Fibroblast of lung (primary cell): ENCODE data around the gene FDPS. TPM values are rescaled to one million over a fixed set of nuclear protein-coding genes. Genes with fewer than 3 reads are reported as not detected.

ENCODE experiments used
- DNase-seq, 2 donors: peaks; one replicate each; pipeline versions ENCODE4 v3.0.0 to v3.0.0-alpha.2; 2010; ENCODE audit warnings: low read depth in 2 of 2
- H2AFZ ChIP-seq: 2 replicates; pipeline ENCODE4 v1.5.1; 2012; ENCODE audit warnings: low read length, control low read depth, inconsistent platforms
- H3K27ac ChIP-seq: 2 replicates; pipeline ENCODE4 v1.5.1; 2011; ENCODE audit warnings: low read length, control low read depth; ENCODE audit not compliant: insufficient read depth
- H3K27me3 ChIP-seq: 2 replicates; pipeline ENCODE4 v1.5.1; 2011; ENCODE audit warnings: mild to moderate bottlenecking, low read length; ENCODE audit not compliant: control insufficient read depth, insufficient read depth
- H3K36me3 ChIP-seq: 2 replicates; pipeline ENCODE4 v1.5.1; 2011; ENCODE audit warnings: low read length; ENCODE audit not compliant: control insufficient read depth, insufficient read depth
- H3K4me1 ChIP-seq: 2 replicates; pipeline ENCODE4 v1.5.1; 2011; ENCODE audit warnings: low read length; ENCODE audit not compliant: control insufficient read depth, insufficient read depth; ENCODE audit errors: extremely low read depth
- H3K4me2 ChIP-seq: 2 replicates; pipeline ENCODE4 v1.5.1; 2011; ENCODE audit warnings: low read length, control low read depth; ENCODE audit not compliant: insufficient read depth; ENCODE audit errors: extremely low read depth
- H3K4me3 ChIP-seq, 4 experiments: fragments of 200-600 bp in 1 of 4; sonication (generic) in 1 of 4; replicated peaks in 1 of 4; 2 replicates each; pipeline ENCODE4 v1.5.1; 2011 to 2016; ENCODE audit warnings: low read length in 4 of 4, low read depth in 3 of 4, mild to moderate bottlenecking in 3 of 4, control low read depth in 2 of 4, inconsistent platforms in 1 of 4, mixed read lengths in 1 of 4; ENCODE audit not compliant: insufficient read depth in 1 of 4; ENCODE audit errors: control extremely low read depth in 1 of 4
- H3K79me2 ChIP-seq: 2 replicates; pipeline ENCODE4 v1.5.1; 2012; ENCODE audit warnings: mild to moderate bottlenecking, low read length, inconsistent platforms; ENCODE audit not compliant: control insufficient read depth, insufficient read depth
- H3K9ac ChIP-seq: 2 replicates; pipeline ENCODE4 v1.5.1; 2011; ENCODE audit warnings: mild to moderate bottlenecking, low read length, control low read depth; ENCODE audit not compliant: insufficient read depth
- H3K9me3 ChIP-seq: 2 replicates; pipeline ENCODE4 v1.5.1; 2012; ENCODE audit warnings: low read depth, low read length; ENCODE audit not compliant: control insufficient read depth, insufficient read depth
- H4K20me1 ChIP-seq: 2 replicates; pipeline ENCODE4 v1.5.1; 2011; ENCODE audit warnings: low read length; ENCODE audit not compliant: control insufficient read depth, insufficient read depth; ENCODE audit errors: extremely low read depth
- EZH2 ChIP-seq: IDR thresholded peaks from 2 replicates; pipeline ENCODE4 v1.5.1; 2012; ENCODE audit warnings: low read length, control low read depth, mild to moderate bottlenecking; ENCODE audit errors: missing control alignments
- polyA plus RNA-seq, 2 donors: library from polyadenylated mRNA; depleted of rRNA in 1 of 2; stranded (reverse) in 1 of 2; unstranded in 1 of 2; fragments of >200 nt; gene quantifications; 2 replicates each; pipeline ENCODE4 v1.2.1, GENCODE V29; 2011 to 2012; ENCODE audit warnings: missing spikeins in 1 of 2
- total RNA-seq: library from RNA; depleted of rRNA; stranded (reverse); fragments of >200 nt; gene quantifications from 2 replicates; pipeline ENCODE4 v1.2.1, GENCODE V29; 2014
- TF ChIP-seq, protein P1 (sequence below), 2 donors: IDR thresholded peaks in 1 of 2; conservative IDR thresholded peaks in 1 of 2; 1 replicate in 1 of 2; 2 replicates in 1 of 2; pipeline ENCODE4 v1.5.1; 2011 to 2012; ENCODE audit warnings: low read length in 2 of 2, control low read depth in 1 of 2, inconsistent platforms in 1 of 2, low read depth in 1 of 2, mild to moderate bottlenecking in 1 of 2

Gene FDPS
- total and polyA plus RNA-seq, 2 donors (not counting 1 experiment from before 2014, with no cell fraction given) = 399 to 840 TPM

DNA sequence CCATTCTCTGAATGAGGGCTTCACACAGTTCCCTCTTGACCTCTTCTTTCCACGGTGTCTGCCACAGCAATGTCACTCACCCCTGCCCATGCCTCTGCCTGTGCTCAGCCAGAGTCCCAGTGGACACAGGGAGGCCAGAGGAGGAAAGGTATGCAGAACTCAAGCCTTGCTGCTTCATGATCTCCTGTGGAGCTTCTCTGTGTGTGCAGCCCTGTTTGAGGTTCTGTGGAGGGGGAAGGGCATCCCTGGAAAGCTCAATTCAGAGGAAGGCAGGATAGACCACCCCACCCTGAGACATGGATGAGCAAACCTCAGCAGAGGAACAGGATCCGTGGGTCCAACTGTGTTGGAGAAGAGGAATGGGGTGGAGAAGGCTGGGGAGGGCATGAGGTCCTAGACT lies 29.4 kb upstream of the FDPS start:
- Histone ChIP-seq H3K9ac (no peak overlapping the region), H3K9me3 (no peaks in the 10 kb centered on the region), H2AFZ (no peak overlapping the region), H3K4me1 (peaks cover 7% of the 10 kb centered on the region), H4K20me1 (no peaks in the 10 kb centered on the region), H3K79me2 (no peaks in the 10 kb centered on the region), H3K27ac (no peak overlapping the region), H3K27me3 (no peaks in the 10 kb centered on the region), H3K4me3 (no peak overlapping the region), H3K4me2 (no peak overlapping the region), H3K36me3 (no peaks in the 10 kb centered on the region)
- no peak for TF ChIP-seq EZH2
- TF ChIP-seq, protein P1, sequence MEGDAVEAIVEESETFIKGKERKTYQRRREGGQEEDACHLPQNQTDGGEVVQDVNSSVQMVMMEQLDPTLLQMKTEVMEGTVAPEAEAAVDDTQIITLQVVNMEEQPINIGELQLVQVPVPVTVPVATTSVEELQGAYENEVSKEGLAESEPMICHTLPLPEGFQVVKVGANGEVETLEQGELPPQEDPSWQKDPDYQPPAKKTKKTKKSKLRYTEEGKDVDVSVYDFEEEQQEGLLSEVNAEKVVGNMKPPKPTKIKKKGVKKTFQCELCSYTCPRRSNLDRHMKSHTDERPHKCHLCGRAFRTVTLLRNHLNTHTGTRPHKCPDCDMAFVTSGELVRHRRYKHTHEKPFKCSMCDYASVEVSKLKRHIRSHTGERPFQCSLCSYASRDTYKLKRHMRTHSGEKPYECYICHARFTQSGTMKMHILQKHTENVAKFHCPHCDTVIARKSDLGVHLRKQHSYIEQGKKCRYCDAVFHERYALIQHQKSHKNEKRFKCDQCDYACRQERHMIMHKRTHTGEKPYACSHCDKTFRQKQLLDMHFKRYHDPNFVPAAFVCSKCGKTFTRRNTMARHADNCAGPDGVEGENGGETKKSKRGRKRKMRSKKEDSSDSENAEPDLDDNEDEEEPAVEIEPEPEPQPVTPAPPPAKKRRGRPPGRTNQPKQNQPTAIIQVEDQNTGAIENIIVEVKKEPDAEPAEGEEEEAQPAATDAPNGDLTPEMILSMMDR (conservative IDR thresholded peaks at IDR 0.05 in 1 of 2, IDR thresholded peaks at IDR 0.05 in 1 of 2; ENCODE audit: low read depth in 1 of 2, low read length in 2 of 2) = no peak
- DNase-seq = no peak

- no peak for DNase-seq
- Histone ChIP-seq H3K4me1 (peaks cover 5% of the 10 kb centered on the region), H3K27ac (no peak overlapping the region), H3K9me3 (no peaks in the 10 kb centered on the region), H3K79me2 (no peaks in the 10 kb centered on the region), H3K4me3 (no peak overlapping the region), H3K9ac (no peak overlapping the region), H2AFZ (no peak overlapping the region), H3K27me3 (no peaks in the 10 kb centered on the region), H3K4me2 (no peak overlapping the region), H4K20me1 (no peaks in the 10 kb centered on the region), H3K36me3 (no peaks in the 10 kb centered on the region)
- TF ChIP-seq EZH2 = no peak
- TF ChIP-seq, protein P1 (conservative IDR thresholded peaks at IDR 0.05 in 1 of 2, IDR thresholded peaks at IDR 0.05 in 1 of 2; ENCODE audit: low read depth in 1 of 2, low read length in 2 of 2) = no peak
Measured at GRCh38 chr1:155282488-155283091, 26.1 kb upstream of the FDPS start.

GRCh38 chr1:155284476-155284875 lies 24.2 kb upstream of the FDPS start:
- no peak overlapping the region for H2AFZ ChIP-seq

More at GRCh38 chr1:155284476-155284875, 24.2 kb upstream of the FDPS start:
- Histone ChIP-seq H3K4me2 (no peak overlapping the region), H3K4me1 (no peaks in the 10 kb centered on the region), H3K27me3 (no peaks in the 10 kb centered on the region), H3K27ac (no peak overlapping the region), H3K9ac (no peak overlapping the region), H3K36me3 (no peaks in the 10 kb centered on the region), H3K4me3 (no peak overlapping the region), H4K20me1 (no peaks in the 10 kb centered on the region), H3K79me2 (no peaks in the 10 kb centered on the region), H3K9me3 (no peaks in the 10 kb centered on the region)
- no peak for TF ChIP-seq EZH2
- TF ChIP-seq, protein P1 (conservative IDR thresholded peaks at IDR 0.05 in 1 of 2, IDR thresholded peaks at IDR 0.05 in 1 of 2; ENCODE audit: low read depth in 1 of 2, low read length in 2 of 2) = no peak
- no peak for DNase-seq
